Endothelial cell of umbilical vein (primary cell): ENCODE data around the gene INSC. TPM values are rescaled to one million over a fixed set of nuclear protein-coding genes. Genes with fewer than 3 reads are reported as not detected.

Experiments
- BruUV-seq: library from RNA; stranded (reverse); fragments of 400-500 nt; replicated peaks from 2 replicates; lab custom pipeline; 2021; lab: Mats Ljungman, UMichigan
- CTCF ChIA-PET: fragments of 300-600, 350-600 bp; sonication (Branson Sonifier 250); formaldehyde crosslinking; loops from one replicate; lab custom pipeline; 2021; ENCODE audit warnings: antibody characterized with exemption, inconsistent platforms; lab: Charles Lee
- POLR2A ChIA-PET: fragments of 300-600, 350-600 bp; sonication (Branson Sonifier 250); formaldehyde crosslinking; loops from one replicate; lab custom pipeline; 2021; ENCODE audit warnings: antibody characterized with exemption, inconsistent platforms; lab: Charles Lee
- DNase-seq: peaks from one replicate; pipeline ENCODE4 v3.0.0-alpha.2; 2011; ENCODE audit warnings: low read depth, low spot score
- FAIRE-seq: peaks from 2 replicates; lab custom pipeline; 2011; peaks lifted over from hg19 to GRCh38; lab: Jason Lieb, UNC
- H2AFZ ChIP-seq: 2 replicates; pipeline ENCODE4 v1.6.0; 2012; ENCODE audit warnings: low read depth, low read length, control low read depth, inconsistent platforms
- H3K27ac ChIP-seq: 2 replicates; pipeline ENCODE4 v1.5.1; 2011; ENCODE audit warnings: low read depth, mild to moderate bottlenecking, control low read depth, low read length, moderate library complexity; ENCODE audit not compliant: insufficient read depth
- H3K27me3 ChIP-seq, 2 experiments: 2 replicates each; pipeline versions ENCODE4 v1.6.0 to v1.6.1; 2011; ENCODE audit warnings: low read length in 2 of 2, mixed read lengths in 1 of 2; ENCODE audit not compliant: control insufficient read depth in 2 of 2, insufficient read depth in 2 of 2
- H3K36me3 ChIP-seq, 2 experiments: 2 replicates in 1 of 2; 3 replicates in 1 of 2; pipeline ENCODE4 v1.5.1; 2011; ENCODE audit warnings: low read length in 2 of 2, mild to moderate bottlenecking in 1 of 2, moderate library complexity in 1 of 2; ENCODE audit not compliant: control insufficient read depth in 2 of 2, insufficient read depth in 2 of 2; ENCODE audit errors: extremely low read depth in 1 of 2
- H3K4me1 ChIP-seq: 3 replicates; pipeline ENCODE4 v1.5.1; 2011; ENCODE audit warnings: mild to moderate bottlenecking, low read length; ENCODE audit not compliant: control insufficient read depth, insufficient read depth; ENCODE audit errors: extremely low read depth
- H3K4me2 ChIP-seq: 2 replicates; pipeline ENCODE4 v1.6.1; 2011; ENCODE audit warnings: low read length, control low read depth, mixed read lengths; ENCODE audit not compliant: insufficient read depth
- H3K4me3 ChIP-seq, 3 experiments: fragments of 200-600 bp in 1 of 3; sonication (generic), shearing (Covaris generic) in 1 of 3; replicated peaks in 1 of 3; 2 replicates each; pipeline ENCODE4 v1.5.1; 2011 to 2016; ENCODE audit warnings: control low read depth in 3 of 3, low read length in 3 of 3, mild to moderate bottlenecking in 2 of 3, inconsistent platforms in 1 of 3, low read depth in 1 of 3, moderate library complexity in 1 of 3; ENCODE audit not compliant: insufficient read depth in 1 of 3
- H3K79me2 ChIP-seq: 2 replicates; pipeline ENCODE4 v1.6.0; 2012; ENCODE audit warnings: low read length, inconsistent platforms; ENCODE audit not compliant: control insufficient read depth, insufficient read depth
- H3K9ac ChIP-seq: replicated peaks from 2 replicates; pipeline ENCODE3; 2011; ENCODE audit warnings: low read length, control low read depth; ENCODE audit not compliant: insufficient read depth; ENCODE audit errors: extremely low read depth
- H3K9me1 ChIP-seq: replicated peaks from 3 replicates; pipeline ENCODE4 v1.6.0; 2011; ENCODE audit warnings: mild to moderate bottlenecking, low read length; ENCODE audit not compliant: control insufficient read depth, insufficient read depth; ENCODE audit errors: extremely low read depth
- H3K9me3 ChIP-seq: replicated peaks from 2 replicates; pipeline ENCODE4 v1.5.1; 2012; ENCODE audit warnings: low read length, inconsistent platforms; ENCODE audit not compliant: control insufficient read depth, insufficient read depth
- H4K20me1 ChIP-seq: replicated peaks from 2 replicates; pipeline ENCODE3; 2011; ENCODE audit warnings: mild to moderate bottlenecking, low read length; ENCODE audit not compliant: control insufficient read depth, insufficient read depth; ENCODE audit errors: extremely low read depth
- EZH2 ChIP-seq: IDR thresholded peaks from 2 replicates; pipeline ENCODE4 v1.6.1; 2012; ENCODE audit warnings: borderline replicate concordance, low read depth, mild to moderate bottlenecking, moderate library complexity, low read length, inconsistent platforms; ENCODE audit not compliant: severe bottlenecking
- FOS ChIP-seq: IDR thresholded peaks from 2 replicates; pipeline ENCODE4 v1.6.1; 2011; ENCODE audit warnings: mild to moderate bottlenecking, low read length, moderate library complexity, borderline replicate concordance; ENCODE audit not compliant: insufficient read depth
- GATA2 ChIP-seq: IDR thresholded peaks from 2 replicates; pipeline ENCODE4 v1.7.0; 2011; ENCODE audit warnings: low read depth, mild to moderate bottlenecking, moderate library complexity, mixed read lengths, low read length; ENCODE audit not compliant: insufficient read length, insufficient read depth
- JUN ChIP-seq: IDR thresholded peaks from 2 replicates; pipeline ENCODE4 v1.6.1; 2011; ENCODE audit warnings: borderline replicate concordance, low read depth; ENCODE audit not compliant: insufficient read length, insufficient read depth
- MAX ChIP-seq: IDR thresholded peaks from 2 replicates; pipeline ENCODE4 v1.6.1; 2011; ENCODE audit not compliant: insufficient read depth, insufficient read length
- MYC ChIP-seq: IDR thresholded peaks from one replicate; pipeline ENCODE4 v1.6.1; 2011; ENCODE audit warnings: mild to moderate bottlenecking, low read depth, low read length
- POLR2A ChIP-seq: IDR thresholded peaks from 2 replicates; pipeline ENCODE4 v1.6.1; 2012; ENCODE audit warnings: low read depth, mild to moderate bottlenecking, control low read depth, low read length
- POLR2AphosphoS5 ChIP-seq: IDR thresholded peaks from 2 replicates; pipeline ENCODE4 v1.6.1; 2012; ENCODE audit warnings: low read depth, mild to moderate bottlenecking, control low read depth, low read length, moderate library complexity; ENCODE audit not compliant: insufficient read depth
- dilution Hi-C: fragments of 300-500 bp; cut with MboI; formaldehyde crosslinking; loops from one replicate; pipeline ENCODE4 v1.15.0; 2019; ENCODE audit warnings: low sequenced_read_pairs; ENCODE audit not compliant: extremely low pct_ligation_motif_present
- intact Hi-C: fragments of 100-400 bp; cut with micrococcal nuclease; formaldehyde crosslinking; loops from one replicate; pipeline ENCODE4 v1.10.0; 2022
- polyA plus RNA-seq, 4 experiments: library from polyadenylated mRNA; depleted of rRNA in 3 of 4; stranded (reverse) in 3 of 4; unstranded in 1 of 4; fragments of >200 nt; gene quantifications; 2 replicates each; pipeline versions ENCODE4 v1.2.1 to v1.2.3, GENCODE V29; 2011 to 2012; ENCODE audit warnings: missing spikeins in 1 of 4
- total RNA-seq: library from RNA; stranded (reverse); gene quantifications from 2 replicates; pipeline ENCODE4 v1.2.3, GENCODE V29; 2021
- TF ChIP-seq, protein P1 (sequence below), 2 donors: IDR thresholded peaks; 1 replicate in 1 of 2; 2 replicates in 1 of 2; pipeline ENCODE4 v1.5.1; 2011; ENCODE audit warnings: low read length in 2 of 2, mild to moderate bottlenecking in 2 of 2, moderate library complexity in 2 of 2, control low read depth in 1 of 2, inconsistent platforms in 1 of 2, low read depth in 1 of 2; ENCODE audit not compliant: insufficient read depth in 1 of 2; ENCODE audit errors: extremely low read depth in 1 of 2

INSC gene
- total and polyA plus RNA-seq, 2 donors (not counting 3 experiments of a cell fraction or from before 2014, with no cell fraction given): not detected

GRCh38 chr11:15104166-15104565 is 10.6 kb upstream of the INSC start:
- Histone ChIP-seq H3K4me3 (no peak overlapping the region), H3K9ac (no peak overlapping the region), H3K79me2 (no peaks in the 10 kb centered on the region), H3K9me3 (no peaks in the 10 kb centered on the region), H2AFZ (no peak overlapping the region), H3K27me3 (peaks cover 4 to 5% of the 10 kb centered on the region in 2 experiments), H3K4me1 (peaks cover 3% of the 10 kb centered on the region), H3K4me2 (no peak overlapping the region), H4K20me1 (no peaks in the 10 kb centered on the region), H3K9me1 (no peaks in the 10 kb centered on the region), H3K36me3 (no peaks in the 10 kb centered on the region), H3K27ac (no peak overlapping the region)
- FAIRE-seq (no peak), DNase-seq (no peak)
- TF ChIP-seq POLR2AphosphoS5 (no peak), GATA2 (no peak), EZH2 (no peak), FOS (no peak), MAX (no peak), JUN (no peak), POLR2A (no peak), MYC (no peak)
- TF ChIP-seq, protein P1, sequence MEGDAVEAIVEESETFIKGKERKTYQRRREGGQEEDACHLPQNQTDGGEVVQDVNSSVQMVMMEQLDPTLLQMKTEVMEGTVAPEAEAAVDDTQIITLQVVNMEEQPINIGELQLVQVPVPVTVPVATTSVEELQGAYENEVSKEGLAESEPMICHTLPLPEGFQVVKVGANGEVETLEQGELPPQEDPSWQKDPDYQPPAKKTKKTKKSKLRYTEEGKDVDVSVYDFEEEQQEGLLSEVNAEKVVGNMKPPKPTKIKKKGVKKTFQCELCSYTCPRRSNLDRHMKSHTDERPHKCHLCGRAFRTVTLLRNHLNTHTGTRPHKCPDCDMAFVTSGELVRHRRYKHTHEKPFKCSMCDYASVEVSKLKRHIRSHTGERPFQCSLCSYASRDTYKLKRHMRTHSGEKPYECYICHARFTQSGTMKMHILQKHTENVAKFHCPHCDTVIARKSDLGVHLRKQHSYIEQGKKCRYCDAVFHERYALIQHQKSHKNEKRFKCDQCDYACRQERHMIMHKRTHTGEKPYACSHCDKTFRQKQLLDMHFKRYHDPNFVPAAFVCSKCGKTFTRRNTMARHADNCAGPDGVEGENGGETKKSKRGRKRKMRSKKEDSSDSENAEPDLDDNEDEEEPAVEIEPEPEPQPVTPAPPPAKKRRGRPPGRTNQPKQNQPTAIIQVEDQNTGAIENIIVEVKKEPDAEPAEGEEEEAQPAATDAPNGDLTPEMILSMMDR (IDR thresholded peaks at IDR 0.05; ENCODE audit: extremely low read depth in 1 of 2, insufficient read depth in 1 of 2, low read depth in 1 of 2, low read length in 2 of 2): no peak
- ChIA-PET CTCF (no interaction called here), POLR2A (no interaction called here)
- BruUV-seq: no TSS peak
- intact Hi-C loops: loop anchor here (5.0 kb wide), 1 partner anchor 1508 kb away; no protein-coding TSS in a partner anchor
- dilution Hi-C loops: no loop called here
